Measurements from ENCODE around the gene ATP6V0D1.

DNA sequence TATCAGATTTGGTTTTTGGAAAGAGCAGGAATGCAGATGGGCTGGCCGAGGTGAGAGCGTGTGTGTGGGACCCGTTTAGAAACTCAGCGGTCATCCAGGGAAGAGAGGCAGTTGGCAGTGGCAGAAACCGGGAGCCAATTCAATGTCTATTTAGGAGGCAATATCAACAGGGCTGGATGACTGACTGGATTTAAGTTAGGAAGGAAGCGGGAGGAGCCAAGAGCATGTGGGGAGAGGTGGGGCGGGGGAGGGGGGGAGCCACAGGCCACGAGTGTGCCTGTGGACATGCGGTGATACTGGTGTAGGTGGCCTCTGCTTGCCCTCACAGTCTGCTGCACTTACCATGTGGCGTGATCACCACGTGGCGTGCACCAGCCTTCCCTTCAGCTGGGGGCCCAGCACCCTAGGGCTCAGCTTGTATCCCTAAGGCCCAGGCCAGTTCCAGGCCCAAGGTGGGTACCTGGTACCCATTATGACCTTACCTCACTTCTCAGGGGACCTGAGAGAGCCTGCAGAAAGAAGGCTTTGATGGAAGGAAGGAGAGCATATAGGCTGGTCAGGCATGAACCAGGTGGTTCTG lies 76.9 kb downstream of the ATP6V0D1 start:
- peak in 2 of 3 donors; percentile 24 to 27 for TF ChIP-seq POLR2AphosphoS5 (IDR thresholded peaks at IDR 0.05)
- TF ChIP-seq CTCF (IDR thresholded peaks at IDR 0.05 in 8 of 11, conservative IDR thresholded peaks at IDR 0.05 in 3 of 11), result no peak
- no peak for TF ChIP-seq POLR2A (IDR thresholded peaks at IDR 0.05)
